A549 (cell line): ENCODE data around the gene TUBA1B. TPM values are rescaled to one million over a fixed set of nuclear protein-coding genes. Genes with fewer than 3 reads are reported as not detected.
"Not testable (repeated sequence)": the region's sequence is repeated elsewhere in the genome, so short reads cannot be mapped to it uniquely, and the experiment has no call there.

ENCODE experiments used
- ATAC-seq, 2 experiments: fragments of 200-7000 bp in 1 of 2; fragments of >200 bp in 1 of 2; cut with Nextera tagmentation in 1 of 2; cut with Tn5 transposase in 1 of 2; 3 replicates each; pipeline versions ENCODE4 v1.8.0 to v1.9.1; 2018 to 2020; ENCODE audit warnings: mild to moderate bottlenecking in 1 of 2, moderate library complexity in 1 of 2
- CTCF ChIA-PET: fragments of 300-600 bp; sonication (Branson Sonifier 250); formaldehyde crosslinking; extraction: SDS; loops from one replicate; lab custom pipeline; 2021; ENCODE audit warnings: antibody characterized with exemption, inconsistent platforms; lab: Yijun Ruan, JAX
- POLR2A ChIA-PET: fragments of 350-600 bp; formaldehyde crosslinking; extraction: SDS; loops from one replicate; lab custom pipeline; 2021; ENCODE audit warnings: antibody characterized with exemption, inconsistent platforms; lab: Yijun Ruan, JAX
- DNase-seq, 2 experiments: peaks; one replicate each; pipeline versions ENCODE4 v3.0.0 to v3.0.0-alpha.2; 2011 to 2016; ENCODE audit warnings: low read depth in 1 of 2, low spot score in 1 of 2
- FAIRE-seq: peaks from 2 replicates; lab custom pipeline; 2011; peaks lifted over from hg19 to GRCh38; lab: Jason Lieb, UNC
- H3K27ac ChIP-seq, 2 experiments: fragments of >200 bp; sonication (Bioruptor Twin); formaldehyde crosslinking; 3 replicates each; pipeline ENCODE4 v1.5.1; 2016 to 2017
- H3K4me1 ChIP-seq: fragments of >200 bp; sonication (Bioruptor Twin); formaldehyde crosslinking; 3 replicates; pipeline ENCODE4 v1.6.1; 2016
- H3K4me2 ChIP-seq: fragments of >200 bp; sonication (Bioruptor Twin); formaldehyde crosslinking; 3 replicates; pipeline ENCODE4 v1.6.1; 2016
- H3K4me3 ChIP-seq: fragments of >200 bp; sonication (Bioruptor Twin); formaldehyde crosslinking; 3 replicates; pipeline ENCODE4 v1.5.1; 2016
- H3K9me3 ChIP-seq: fragments of >200 bp; sonication (Bioruptor Twin); formaldehyde crosslinking; 3 replicates; pipeline ENCODE4 v1.6.1; 2016
- BHLHE40 ChIP-seq: IDR thresholded peaks from 2 replicates; pipeline ENCODE4 v1.6.1; 2012; ENCODE audit warnings: low read depth, low read length, inconsistent platforms
- EHF ChIP-seq: fragments of 250-450 bp; sonication (Bioruptor Pico); IDR thresholded peaks from 2 replicates; pipeline ENCODE4 v1.5.0; 2020; ENCODE audit warnings: mild to moderate bottlenecking
- EP300 ChIP-seq, 2 experiments: fragments of >200 bp; sonication (Bioruptor Twin); formaldehyde crosslinking; IDR thresholded peaks; 2 replicates in 1 of 2; 3 replicates in 1 of 2; pipeline ENCODE4 v1.6.1; 2016 to 2017
- FOSL2 ChIP-seq, 2 experiments: fragments of 450-650 bp in 1 of 2; fragments of >200 bp in 1 of 2; sonication (Bioruptor Twin) in 1 of 2; formaldehyde crosslinking; IDR thresholded peaks; 2 replicates each; pipeline versions ENCODE4 v1.5.0 to v1.6.1; 2016 to 2020; ENCODE audit warnings: mild to moderate bottlenecking in 1 of 2, moderate library complexity in 1 of 2
- FOXS1 ChIP-seq: fragments of 250-450 bp; sonication (Bioruptor Pico); IDR thresholded peaks from 2 replicates; pipeline ENCODE4 v1.5.0; 2020; ENCODE audit warnings: mild to moderate bottlenecking, moderate library complexity
- HEYL ChIP-seq: fragments of 250-450 bp; sonication (Bioruptor Pico); IDR thresholded peaks from 2 replicates; pipeline ENCODE4 v1.8.0; 2021; ENCODE audit warnings: mild to moderate bottlenecking, moderate library complexity
- HOXA7 ChIP-seq: fragments of 250-450 bp; sonication (Bioruptor Pico); IDR thresholded peaks from 2 replicates; pipeline ENCODE4 v1.5.0; 2020; ENCODE audit warnings: mild to moderate bottlenecking, moderate library complexity
- HOXB5 ChIP-seq: fragments of 250-450 bp; sonication (Bioruptor Pico); IDR thresholded peaks from 2 replicates; pipeline ENCODE4 v1.5.0; 2020; ENCODE audit warnings: mild to moderate bottlenecking, moderate library complexity
- JUN ChIP-seq, 2 experiments: fragments of >200 bp; sonication (Bioruptor Twin); formaldehyde crosslinking; IDR thresholded peaks; 2 replicates in 1 of 2; 3 replicates in 1 of 2; pipeline ENCODE4 v1.6.1; 2016 to 2017
- KDM5A ChIP-seq: fragments of 200-600 bp; sonication (generic); IDR thresholded peaks from 2 replicates; pipeline ENCODE4 v1.6.1; 2016; ENCODE audit warnings: antibody characterized with exemption, mild to moderate bottlenecking
- MAFK ChIP-seq: fragments of 450-650 bp; IDR thresholded peaks from 2 replicates; pipeline ENCODE4 v1.6.1; 2014; ENCODE audit not compliant: partially characterized antibody
- MAZ ChIP-seq: fragments of 150-350 bp; IDR thresholded peaks from 2 replicates; pipeline ENCODE4 v1.6.1; 2014; ENCODE audit warnings: antibody characterized with exemption, low read depth, low read length, borderline replicate concordance
- NFE2L2 ChIP-seq: fragments of 150-350 bp; conservative IDR thresholded peaks from 2 replicates; pipeline ENCODE4 v1.6.1; 2014; ENCODE audit warnings: low read length
- RAD21 ChIP-seq, 2 experiments: fragments of >200 bp in 1 of 2; sonication (Bioruptor Twin) in 1 of 2; formaldehyde crosslinking in 1 of 2; IDR thresholded peaks in 1 of 2; conservative IDR thresholded peaks in 1 of 2; 2 replicates in 1 of 2; 3 replicates in 1 of 2; pipeline ENCODE4 v1.6.1; 2012 to 2018; ENCODE audit warnings: inconsistent platforms in 1 of 2
- RCOR1 ChIP-seq: fragments of 150-350 bp; IDR thresholded peaks from 2 replicates; pipeline ENCODE4 v1.6.1; 2014; ENCODE audit warnings: antibody characterized with exemption, low read length, low read depth
- WGBS: methylation state at CpG from one replicate; pipeline ENCODE4 v1.1.6; 2017; ENCODE audit errors: missing lambda C conversion rate; 5-methylcytosine and 5-hydroxymethylcytosine counted together
- polyA plus RNA-seq, 4 experiments: library from polyadenylated mRNA; depleted of rRNA in 3 of 4; stranded (reverse); fragments of >200 nt; fragmentation: RNase III in 1 of 4; extraction: RNeasy Plus Mini Kit Qiagen cat#74134 plus additional on column Dnase treatment in 1 of 4; gene quantifications; 2 replicates in 3 of 4; 3 replicates in 1 of 4; pipeline ENCODE4 v1.2.3, GENCODE V29; 2011 to 2017
- TF ChIP-seq, protein P1 (sequence below): IDR thresholded peaks from 2 replicates; pipeline ENCODE4 v1.6.1; 2012; ENCODE audit warnings: low read depth, borderline replicate concordance
- TF ChIP-seq, protein P2 (sequence below): fragments of 250-450 bp; sonication (Bioruptor Pico); IDR thresholded peaks from 2 replicates; pipeline ENCODE4 v1.5.0; 2021; ENCODE audit warnings: mild to moderate bottlenecking, moderate library complexity, borderline replicate concordance
- TF ChIP-seq, protein P3 (sequence below): fragments of >200 bp; sonication (Bioruptor Twin); formaldehyde crosslinking; IDR thresholded peaks from 2 replicates; pipeline ENCODE4 v1.6.1; 2016
- TF ChIP-seq, protein P4 (sequence below): IDR thresholded peaks from 2 replicates; pipeline ENCODE4 v1.6.1; 2012

TUBA1B gene
- polyA plus RNA-seq, 2 of the 4 experiments (the other 2 are of a cell fraction): 2,590 to 2,708 TPM

DNA sequence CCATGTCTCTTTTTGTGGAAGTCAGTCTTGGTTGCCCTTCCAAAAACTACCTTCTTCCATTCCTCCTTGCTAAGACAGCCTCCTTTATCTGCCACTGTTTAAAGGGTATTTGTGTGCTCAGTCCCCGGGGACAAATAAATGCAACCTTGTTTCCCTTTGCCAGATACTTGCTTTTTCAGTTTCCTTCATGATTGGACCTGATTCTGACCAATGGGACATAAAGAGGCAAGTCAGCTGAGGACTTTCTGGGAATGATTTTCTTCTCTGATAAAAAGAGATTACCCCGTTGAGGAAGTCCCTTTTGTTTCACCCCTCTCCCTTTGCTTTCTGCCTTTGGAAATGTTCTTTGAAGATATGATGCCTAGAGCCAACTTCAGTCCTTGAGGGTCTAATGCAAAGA is 7.4 kb upstream of the TUBA1B start:
- FAIRE-seq: no peak
- H3K27ac ChIP-seq: no peak overlapping the region

DNA sequence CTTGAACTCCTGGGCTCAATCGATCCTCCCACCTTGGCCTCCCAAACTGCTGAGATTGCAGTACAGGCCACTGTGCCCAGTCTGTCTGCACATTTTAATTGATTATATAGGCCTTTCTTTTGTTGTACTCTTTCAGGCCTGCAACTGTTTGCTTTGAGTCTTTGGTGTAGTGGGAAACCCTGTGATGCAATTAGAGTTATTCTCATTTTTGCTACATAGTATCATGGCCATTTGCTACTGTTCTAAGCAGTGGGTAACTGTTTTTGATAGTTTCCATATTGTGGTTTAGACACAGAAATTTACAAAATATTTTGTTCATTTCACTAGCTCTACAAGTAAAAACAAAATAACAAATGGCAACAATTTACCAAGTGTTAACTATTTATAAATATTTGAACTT is 6.3 kb upstream of the TUBA1B start:
- FAIRE-seq (no peak), DNase-seq (no peak), ATAC-seq (no peak)
- no peak overlapping the region for H3K4me2 ChIP-seq
- POLR2A ChIA-PET: interaction anchor here (0.6 kb wide), 1 partner anchor 13 kb away, joined by 4 read pairs; no protein-coding TSS in a partner anchor
- H3K27ac ChIP-seq: no peak overlapping the region
- H3K9me3 ChIP-seq: no peaks in the 10 kb centered on the region
- TF ChIP-seq HOXA7: no peak
- no peak for TF ChIP-seq HOXB5 (CRISPR knock-in tag)
- TF ChIP-seq MAFK: peak; percentile 8
- H3K4me3 ChIP-seq: no peak overlapping the region
- peaks cover 6% of the 10 kb centered on the region for H3K4me1 ChIP-seq
- WGBS: 95% methylated on average over 1 of the region's 1 CpG
- CTCF ChIA-PET: interaction anchor here (0.6 to 1.2 kb wide), 3 partner anchors 10 to 23 kb away, joined by 4 read pairs; no protein-coding TSS in a partner anchor

More for the DNA sequence above, 7.4 kb upstream of the TUBA1B start:
- DNase-seq (peak in 1 of 2 experiments; percentile 37), ATAC-seq (no peak)
- no peaks in the 10 kb centered on the region for H3K9me3 ChIP-seq
- POLR2A ChIA-PET: interaction anchor here (0.7 kb wide), 1 partner anchor 181 kb away, joined by 6 read pairs; the partner anchor contains the start of gene ARF3
- WGBS: 65% methylated on average over 2 of the region's 2 CpGs
- TF ChIP-seq, protein P1, sequence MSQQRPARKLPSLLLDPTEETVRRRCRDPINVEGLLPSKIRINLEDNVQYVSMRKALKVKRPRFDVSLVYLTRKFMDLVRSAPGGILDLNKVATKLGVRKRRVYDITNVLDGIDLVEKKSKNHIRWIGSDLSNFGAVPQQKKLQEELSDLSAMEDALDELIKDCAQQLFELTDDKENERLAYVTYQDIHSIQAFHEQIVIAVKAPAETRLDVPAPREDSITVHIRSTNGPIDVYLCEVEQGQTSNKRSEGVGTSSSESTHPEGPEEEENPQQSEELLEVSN: no peak
- TF ChIP-seq JUN (IDR thresholded peaks at IDR 0.05) (no peak), RCOR1 (no peak), BHLHE40 (no peak), FOXS1 (CRISPR knock-in tag) (no peak), HEYL (CRISPR knock-in tag) (no peak), HOXB5 (CRISPR knock-in tag) (no peak), FOSL2 (IDR thresholded peaks at IDR 0.05) (no peak), FOSL2 (CRISPR knock-in tag; IDR thresholded peaks at IDR 0.05) (no peak), NFE2L2 (no peak), EP300 (IDR thresholded peaks at IDR 0.05) (no peak), KDM5A (no peak), MAZ (no peak), EHF (CRISPR knock-in tag) (no peak), RAD21 (conservative IDR thresholded peaks at IDR 0.05 in 1 of 2, IDR thresholded peaks at IDR 0.05 in 1 of 2) (no peak)
- TF ChIP-seq, protein P2, sequence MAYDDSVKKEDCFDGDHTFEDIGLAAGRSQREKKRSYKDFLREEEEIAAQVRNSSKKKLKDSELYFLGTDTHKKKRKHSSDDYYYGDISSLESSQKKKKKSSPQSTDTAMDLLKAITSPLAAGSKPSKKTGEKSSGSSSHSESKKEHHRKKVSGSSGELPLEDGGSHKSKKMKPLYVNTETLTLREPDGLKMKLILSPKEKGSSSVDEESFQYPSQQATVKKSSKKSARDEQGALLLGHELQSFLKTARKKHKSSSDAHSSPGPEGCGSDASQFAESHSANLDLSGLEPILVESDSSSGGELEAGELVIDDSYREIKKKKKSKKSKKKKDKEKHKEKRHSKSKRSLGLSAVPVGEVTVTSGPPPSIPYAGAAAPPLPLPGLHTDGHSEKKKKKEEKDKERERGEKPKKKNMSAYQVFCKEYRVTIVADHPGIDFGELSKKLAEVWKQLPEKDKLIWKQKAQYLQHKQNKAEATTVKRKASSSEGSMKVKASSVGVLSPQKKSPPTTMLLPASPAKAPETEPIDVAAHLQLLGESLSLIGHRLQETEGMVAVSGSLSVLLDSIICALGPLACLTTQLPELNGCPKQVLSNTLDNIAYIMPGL (CRISPR knock-in tag): no peak
- TF ChIP-seq, protein P3, sequence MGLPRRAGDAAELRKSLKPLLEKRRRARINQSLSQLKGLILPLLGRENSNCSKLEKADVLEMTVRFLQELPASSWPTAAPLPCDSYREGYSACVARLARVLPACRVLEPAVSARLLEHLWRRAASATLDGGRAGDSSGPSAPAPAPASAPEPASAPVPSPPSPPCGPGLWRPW: no peak
- TF ChIP-seq, protein P4, sequence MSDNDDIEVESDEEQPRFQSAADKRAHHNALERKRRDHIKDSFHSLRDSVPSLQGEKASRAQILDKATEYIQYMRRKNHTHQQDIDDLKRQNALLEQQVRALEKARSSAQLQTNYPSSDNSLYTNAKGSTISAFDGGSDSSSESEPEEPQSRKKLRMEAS: no peak
- TF ChIP-seq, all 56 proteins: peak for 0
- CTCF ChIA-PET: interaction anchor here (0.8 to 3.8 kb wide), 2 partner anchors 8 to 97 kb away, joined by 3 to 21 read pairs; partner anchors contain the start of gene TUBA1B
- no peak overlapping the region for H3K4me3 ChIP-seq
- H3K4me2 ChIP-seq: no peak overlapping the region
- H3K4me1 ChIP-seq: no peaks in the 10 kb centered on the region

DNA sequence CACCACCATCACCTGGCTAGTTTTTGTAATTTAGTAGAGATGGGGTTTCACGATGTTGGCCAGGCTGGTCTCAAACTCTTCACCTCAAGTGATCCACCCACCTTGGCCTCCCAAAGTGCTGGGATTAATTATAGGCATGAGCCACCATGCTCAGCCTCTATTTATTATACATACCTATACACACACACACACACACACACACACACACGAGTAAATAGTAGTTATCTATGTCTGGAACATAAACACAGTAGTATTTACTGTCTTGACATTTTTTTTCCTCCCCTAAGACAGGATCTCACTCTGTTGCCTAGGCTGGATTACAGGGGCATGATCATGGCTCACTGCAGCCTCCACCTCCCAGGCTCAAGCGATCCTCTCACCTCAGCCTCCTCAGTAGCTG is 5.8 kb upstream of the TUBA1B start:
- CTCF ChIA-PET: interaction anchor here (0.6 to 1.2 kb wide), 4 partner anchors 10 to 237 kb away, joined by 3 to 4 read pairs (median 4); no protein-coding TSS in a partner anchor
- not testable (repeated sequence) for DNase-seq, ATAC-seq, H3K4me2 ChIP-seq, FAIRE-seq, H3K4me3 ChIP-seq, H3K27ac ChIP-seq, H3K9me3 ChIP-seq
- peaks cover 10% of the 10 kb centered on the region for H3K4me1 ChIP-seq
- WGBS: 88% methylated on average over 3 of the region's 3 CpGs
- POLR2A ChIA-PET: interaction anchor here (0.6 kb wide), 1 partner anchor 12 kb away, joined by 4 read pairs; no protein-coding TSS in a partner anchor
